HT-29 (cell line): ENCODE data around the gene BACH2. TPM values are rescaled to one million over a fixed set of nuclear protein-coding genes. Genes with fewer than 3 reads are reported as not detected.
"Not testable (repeated sequence)": the region's sequence is repeated elsewhere in the genome, so short reads cannot be mapped to it uniquely, and the experiment has no call there.

ENCODE experiments used
- DNase-seq: peaks from one replicate; pipeline ENCODE4 v3.0.0-alpha.2; 2015; ENCODE audit warnings: low spot score
- total RNA-seq: library from RNA; depleted of rRNA; stranded (reverse); fragments of >200 nt; shearing (Covaris generic); gene quantifications from 2 replicates; pipeline ENCODE4 v1.2.3, GENCODE V29; 2014

Gene BACH2
- total RNA-seq, 1 experiment from 2014 or later: not detected

GRCh38 chr6:90302320-90302719 is 5.7 kb upstream of the BACH2 start:
- no peak for DNase-seq

GRCh38 chr6:90301816-90302215 is 5.2 kb upstream of the BACH2 start:
- DNase-seq: no peak

- DNase-seq: no peak
Measured at GRCh38 chr6:90298459-90299053, 1.9 kb upstream of the BACH2 start.

- no peak for DNase-seq
Measured at GRCh38 chr6:90297867-90298381, 1.3 kb upstream of the BACH2 start.

GRCh38 chr6:90297115-90297866 is 648 bp upstream of the BACH2 start:
- no peak for DNase-seq

- DNase-seq: no peak
Measured at GRCh38 chr6:90295854-90296340, 746 bp downstream of the BACH2 start.

GRCh38 chr6:90294989-90295853 is 1.4 kb downstream of the BACH2 start:
- no peak for DNase-seq

GRCh38 chr6:90294614-90294988 is 2.0 kb downstream of the BACH2 start:
- DNase-seq: no peak

GRCh38 chr6:90294008-90294511 is 2.6 kb downstream of the BACH2 start:
- DNase-seq: no peak

- DNase-seq: no peak
Measured at GRCh38 chr6:90293319-90293953, 3.2 kb downstream of the BACH2 start.

- no peak for DNase-seq
Measured at GRCh38 chr6:90291565-90291964, 5.1 kb downstream of the BACH2 start.

GRCh38 chr6:90290811-90291420 is 5.7 kb downstream of the BACH2 start:
- DNase-seq: no peak

GRCh38 chr6:90289902-90290301 is 6.7 kb downstream of the BACH2 start:
- no peak for DNase-seq

GRCh38 chr6:90288404-90288803 is 8.2 kb downstream of the BACH2 start:
- no peak for DNase-seq

- peak; percentile 63 for DNase-seq
Measured at GRCh38 chr6:90286884-90287488, 9.7 kb downstream of the BACH2 start.

- peak; percentile 58 for DNase-seq
Measured at GRCh38 chr6:90285611-90286381, 10.8 kb downstream of the BACH2 start.

- no peak for DNase-seq
Measured at GRCh38 chr6:90285042-90285481, 11.6 kb downstream of the BACH2 start.

- DNase-seq: peak; percentile 28
Measured at GRCh38 chr6:90284236-90285041, 12.2 kb downstream of the BACH2 start.

- DNase-seq: not testable (repeated sequence)
Measured at GRCh38 chr6:90282265-90282664, 14.4 kb downstream of the BACH2 start.
